Effector memory CD4-positive, alpha-beta T cell (primary cell): ENCODE measurements around the gene DKK3.

Source experiments
- DNase-seq, 3 donors: peaks; one replicate each; pipeline ENCODE4 v3.0.0-alpha.2; 2020
- H3K27ac ChIP-seq: 2 replicates; pipeline ENCODE4 v1.7.0; 2013; ENCODE audit warnings: mild to moderate bottlenecking, low read length, moderate library complexity; ENCODE audit not compliant: insufficient read depth, poor library complexity, severe bottlenecking
- H3K27me3 ChIP-seq: replicated peaks from 2 replicates; pipeline ENCODE4 v1.7.0; 2013; ENCODE audit warnings: mild to moderate bottlenecking, low read length; ENCODE audit not compliant: insufficient read depth, control insufficient read depth, poor library complexity, severe bottlenecking
- H3K36me3 ChIP-seq: 2 replicates; pipeline ENCODE4 v1.7.0; 2013; ENCODE audit warnings: mild to moderate bottlenecking, low read length, moderate library complexity; ENCODE audit not compliant: control insufficient read depth, insufficient read depth
- H3K4me1 ChIP-seq: 2 replicates; pipeline ENCODE4 v1.7.0; 2013; ENCODE audit warnings: low read length, mild to moderate bottlenecking; ENCODE audit not compliant: control insufficient read depth, insufficient read depth, poor library complexity, severe bottlenecking
- H3K4me3 ChIP-seq: 2 replicates; pipeline ENCODE4 v1.7.0; 2013; ENCODE audit warnings: low read length, low read depth, mild to moderate bottlenecking; ENCODE audit not compliant: insufficient read depth, poor library complexity, severe bottlenecking
- H3K9me3 ChIP-seq: 2 replicates; pipeline ENCODE4 v1.7.0; 2013; ENCODE audit warnings: mild to moderate bottlenecking, low read length, moderate library complexity; ENCODE audit not compliant: control insufficient read depth

Gene DKK3

DNA sequence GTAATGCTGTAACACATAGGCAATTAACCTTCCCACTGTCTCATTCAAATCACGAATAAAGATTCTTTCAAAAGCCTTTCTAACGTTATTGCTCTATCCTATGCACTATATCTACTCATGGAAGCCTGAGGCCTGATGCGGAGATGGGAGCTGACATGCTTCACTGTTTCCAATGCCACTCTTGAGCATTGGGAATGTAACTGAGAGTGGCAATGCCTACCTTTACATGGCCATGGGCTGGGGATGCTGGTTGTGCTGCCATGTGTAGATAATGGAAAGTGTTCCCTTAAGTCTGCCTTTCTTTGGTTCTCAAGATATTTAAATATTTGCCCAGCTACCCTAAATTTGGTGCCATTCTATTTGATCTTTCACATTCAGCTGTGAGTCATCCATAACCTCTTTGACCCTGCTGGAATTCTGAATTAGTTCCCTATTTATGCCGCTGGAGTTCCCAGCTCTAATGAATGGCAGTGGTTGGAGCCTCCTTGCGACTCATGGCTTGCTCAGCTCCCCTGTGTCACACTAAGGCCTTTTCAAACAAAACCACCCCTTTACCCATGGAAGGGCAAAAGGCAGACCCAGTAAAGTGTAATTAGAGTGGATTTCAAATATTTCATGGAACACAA, 21.4 kb upstream of the DKK3 start:
- no peak for DNase-seq
- H3K4me3 ChIP-seq, result no peak overlapping the region
- H3K4me1 ChIP-seq, result no peaks in the 10 kb centered on the region
- no peaks in the 10 kb centered on the region for H3K36me3 ChIP-seq
- H3K27me3 ChIP-seq, result no peaks in the 10 kb centered on the region
- no peak overlapping the region for H3K27ac ChIP-seq
- H3K9me3 ChIP-seq, result no peaks in the 10 kb centered on the region

DNA sequence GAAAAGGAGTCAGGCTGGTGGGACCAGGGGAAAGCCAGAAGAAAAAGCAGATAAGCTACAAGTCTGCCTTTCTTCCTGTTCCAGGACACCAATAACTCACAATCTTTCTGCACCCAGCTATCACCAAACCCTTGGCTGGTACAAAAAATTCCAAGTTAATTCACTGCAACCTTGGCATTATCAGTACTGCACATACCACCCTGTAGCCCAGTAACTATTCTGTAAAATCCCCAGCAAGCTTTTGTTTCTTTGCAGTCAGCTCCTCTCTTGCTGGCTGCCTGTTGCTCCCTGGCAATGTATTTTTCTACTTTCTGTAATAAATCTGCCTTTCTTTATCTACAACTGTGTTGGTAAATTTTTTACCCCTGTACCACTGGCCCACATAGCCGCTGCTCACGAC, 20.7 kb upstream of the DKK3 start:
- H3K9me3 ChIP-seq, result no peaks in the 10 kb centered on the region
- no peaks in the 10 kb centered on the region for H3K4me1 ChIP-seq
- H3K36me3 ChIP-seq, result no peaks in the 10 kb centered on the region
- no peaks in the 10 kb centered on the region for H3K27me3 ChIP-seq
- DNase-seq, result no peak
- no peak overlapping the region for H3K27ac ChIP-seq
- H3K4me3 ChIP-seq, result no peak overlapping the region

DNA sequence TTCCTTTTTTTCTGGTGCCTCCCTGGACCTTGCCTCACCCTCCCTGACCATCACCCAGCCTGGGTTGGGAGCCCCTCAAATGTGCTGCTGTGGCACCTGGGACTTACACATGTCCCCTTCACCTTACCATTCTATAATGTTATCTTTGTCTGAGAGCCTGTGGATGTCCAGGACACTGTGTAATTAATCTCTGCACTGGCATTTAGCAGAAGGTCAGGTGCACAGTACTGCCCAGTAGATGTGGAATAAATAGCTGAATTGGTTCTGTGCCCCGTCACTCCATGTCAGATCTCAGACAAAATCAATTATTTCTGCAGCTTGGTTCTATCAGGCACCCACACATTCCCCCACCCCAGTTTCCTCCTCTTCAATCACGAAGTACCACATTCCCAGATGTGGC, 19.9 kb upstream of the DKK3 start:
- Histone ChIP-seq H3K27ac (no peak overlapping the region), H3K9me3 (no peaks in the 10 kb centered on the region), H3K4me3 (no peak overlapping the region), H3K4me1 (no peaks in the 10 kb centered on the region), H3K36me3 (no peaks in the 10 kb centered on the region), H3K27me3 (no peaks in the 10 kb centered on the region)
- DNase-seq, result no peak

DNA sequence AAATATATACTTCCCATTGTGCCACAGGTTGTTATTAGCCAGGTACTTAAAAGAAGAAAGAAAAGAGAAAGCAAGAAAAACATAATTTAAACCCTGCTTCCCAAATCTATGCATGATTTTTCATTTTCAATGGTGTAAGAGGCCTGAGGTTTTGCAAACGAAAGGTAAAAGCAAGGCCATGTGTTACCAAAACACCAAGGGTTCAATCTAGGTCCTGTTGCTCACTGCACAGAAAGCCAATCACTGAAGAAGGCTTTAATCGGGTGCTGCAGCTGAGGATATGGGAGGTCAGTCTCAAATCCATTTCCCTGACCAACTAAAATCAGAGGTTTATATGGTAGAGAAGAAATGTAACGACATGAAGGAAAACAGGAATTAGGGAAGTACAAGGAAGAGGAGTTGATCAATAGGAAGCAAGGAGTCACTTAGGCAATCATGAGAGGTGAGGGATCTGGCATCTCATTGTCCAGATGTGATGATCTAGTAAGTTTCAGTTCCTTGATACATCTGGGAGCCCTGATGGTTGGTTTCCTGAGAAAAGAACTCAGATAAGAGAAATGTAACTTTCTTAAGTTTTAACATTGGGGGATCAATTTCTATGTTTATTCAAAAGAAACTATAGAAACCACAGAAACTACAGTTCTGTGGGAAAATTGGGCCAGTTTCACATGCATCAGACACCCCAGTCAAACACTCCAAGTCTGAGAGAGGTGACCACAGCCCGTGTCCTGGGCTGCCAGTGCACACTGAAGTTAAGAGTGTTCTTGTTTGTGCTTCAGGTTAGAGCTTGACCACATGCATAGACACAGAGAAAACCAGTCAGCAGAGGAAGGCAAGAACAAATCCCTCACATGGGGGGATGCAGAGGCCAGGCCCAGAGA, 18.1 kb upstream of the DKK3 start:
- Histone ChIP-seq H3K9me3 (no peaks in the 10 kb centered on the region), H3K4me1 (no peaks in the 10 kb centered on the region), H3K27ac (no peak overlapping the region), H3K36me3 (no peaks in the 10 kb centered on the region), H3K27me3 (no peaks in the 10 kb centered on the region), H3K4me3 (no peak overlapping the region)
- DNase-seq, result no peak

DNA sequence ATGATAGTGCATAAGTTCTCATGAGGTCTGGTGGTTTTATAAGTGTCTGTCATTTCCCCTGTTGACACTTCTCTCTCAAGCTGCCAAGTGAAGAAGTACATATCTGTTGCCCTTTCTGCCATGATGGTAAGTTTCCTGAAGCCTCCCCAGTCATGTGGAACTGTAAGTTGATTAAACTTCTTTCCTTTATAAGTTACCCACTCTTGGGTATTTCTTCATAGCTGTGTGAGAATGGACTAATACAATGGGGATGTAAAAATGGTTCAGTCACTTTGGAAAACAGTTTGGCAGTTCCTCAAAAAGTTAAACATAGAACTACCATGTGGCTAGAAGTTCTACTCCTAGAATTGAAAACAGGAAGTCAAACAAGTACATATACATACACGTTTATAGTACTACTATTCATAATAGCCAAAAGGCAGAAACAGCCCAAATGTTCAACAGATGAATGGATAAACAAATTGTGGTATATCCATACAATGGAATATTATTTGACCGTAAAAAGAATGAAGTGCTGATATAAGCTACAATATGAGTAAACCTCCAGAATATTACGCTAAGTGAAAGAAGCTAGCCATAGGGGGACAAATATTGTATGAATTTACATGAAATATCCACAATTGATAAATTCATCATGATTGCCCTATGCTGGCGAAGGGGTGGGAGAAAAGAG, 16.0 kb upstream of the DKK3 start:
- H3K4me3 ChIP-seq, result no peak overlapping the region
- no peak overlapping the region for H3K27ac ChIP-seq
- no peak for DNase-seq
- H3K27me3 ChIP-seq, result peaks cover 3% of the 10 kb centered on the region
- no peaks in the 10 kb centered on the region for H3K9me3 ChIP-seq
- no peaks in the 10 kb centered on the region for H3K36me3 ChIP-seq
- H3K4me1 ChIP-seq, result no peaks in the 10 kb centered on the region

DNA sequence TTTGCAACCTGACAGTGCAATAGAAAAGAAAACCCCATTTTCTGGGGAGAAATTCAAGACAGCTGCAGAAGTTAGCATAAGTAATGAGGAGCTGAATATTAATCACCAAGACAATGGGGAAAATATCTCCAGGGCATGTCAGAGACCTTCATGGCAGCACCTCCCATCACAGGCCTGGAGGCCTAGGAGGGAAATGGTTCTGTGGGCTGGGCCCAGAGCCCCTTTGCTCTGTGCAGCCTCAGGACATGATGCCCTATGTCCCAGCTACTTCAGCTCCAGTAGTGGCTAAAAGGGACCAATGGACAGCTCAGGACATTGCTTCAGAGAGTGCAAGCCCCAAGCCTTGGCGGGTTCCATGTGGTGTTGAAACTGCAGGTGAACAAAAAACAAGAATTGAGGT, 14.6 kb upstream of the DKK3 start:
- H3K36me3 ChIP-seq, result no peaks in the 10 kb centered on the region
- H3K4me3 ChIP-seq, result no peak overlapping the region
- H3K27ac ChIP-seq, result no peak overlapping the region
- no peak for DNase-seq
- peaks cover 3% of the 10 kb centered on the region for H3K27me3 ChIP-seq
- H3K9me3 ChIP-seq, result no peaks in the 10 kb centered on the region
- no peaks in the 10 kb centered on the region for H3K4me1 ChIP-seq

DNA sequence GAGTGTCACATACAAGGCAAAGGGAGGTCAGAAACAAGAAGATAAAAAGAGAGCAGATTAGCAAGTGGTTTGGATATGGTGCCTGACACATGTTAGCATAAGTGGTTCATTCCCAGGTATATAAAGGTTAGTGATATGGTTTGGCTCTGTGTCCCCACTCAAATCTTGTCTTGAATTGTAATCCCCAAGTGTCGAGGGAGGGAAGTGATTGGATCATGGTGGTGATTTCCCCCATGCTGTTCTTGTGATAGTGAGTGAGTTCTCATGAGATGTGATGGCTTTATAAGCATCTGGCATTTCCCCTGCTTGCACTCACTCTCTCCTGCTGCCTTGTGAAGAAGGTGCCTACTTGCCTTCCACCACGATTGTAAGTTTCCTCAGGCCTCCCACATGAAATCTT, 12.1 kb upstream of the DKK3 start:
- Histone ChIP-seq H3K27ac (no peak overlapping the region), H3K27me3 (peaks cover 3% of the 10 kb centered on the region), H3K4me1 (no peaks in the 10 kb centered on the region), H3K4me3 (no peak overlapping the region), H3K9me3 (no peaks in the 10 kb centered on the region), H3K36me3 (no peaks in the 10 kb centered on the region)
- no peak for DNase-seq

DNA sequence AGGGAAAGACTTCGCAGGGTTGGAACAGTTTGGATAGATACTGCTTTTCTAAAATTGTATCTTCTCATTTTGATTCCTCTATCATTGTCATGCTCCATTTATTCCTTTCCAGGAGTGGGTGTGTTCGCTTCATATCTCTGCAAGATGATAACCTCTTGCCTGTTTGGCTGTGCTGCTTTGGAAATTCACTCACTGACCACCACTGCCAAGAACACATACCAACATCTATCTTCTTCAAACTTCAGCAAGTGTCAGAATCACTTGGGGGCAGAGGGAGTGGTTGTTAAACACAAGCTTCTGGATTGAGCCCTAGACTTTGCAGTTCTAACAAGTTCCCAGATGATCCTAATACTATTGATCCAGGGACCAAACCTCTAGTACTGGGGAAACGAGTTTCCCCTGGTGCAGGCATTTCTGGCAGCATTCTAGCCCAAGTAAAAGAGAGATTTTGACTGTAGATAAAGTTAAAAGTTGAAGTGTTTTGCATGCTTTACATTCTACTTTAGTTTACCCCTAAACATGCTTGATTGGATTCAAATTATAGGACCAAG, 11.5 kb upstream of the DKK3 start:
- DNase-seq, result no peak
- Histone ChIP-seq H3K4me1 (no peaks in the 10 kb centered on the region), H3K27me3 (peaks cover 3% of the 10 kb centered on the region), H3K36me3 (no peaks in the 10 kb centered on the region), H3K27ac (no peak overlapping the region), H3K4me3 (no peak overlapping the region), H3K9me3 (no peaks in the 10 kb centered on the region)

DNA sequence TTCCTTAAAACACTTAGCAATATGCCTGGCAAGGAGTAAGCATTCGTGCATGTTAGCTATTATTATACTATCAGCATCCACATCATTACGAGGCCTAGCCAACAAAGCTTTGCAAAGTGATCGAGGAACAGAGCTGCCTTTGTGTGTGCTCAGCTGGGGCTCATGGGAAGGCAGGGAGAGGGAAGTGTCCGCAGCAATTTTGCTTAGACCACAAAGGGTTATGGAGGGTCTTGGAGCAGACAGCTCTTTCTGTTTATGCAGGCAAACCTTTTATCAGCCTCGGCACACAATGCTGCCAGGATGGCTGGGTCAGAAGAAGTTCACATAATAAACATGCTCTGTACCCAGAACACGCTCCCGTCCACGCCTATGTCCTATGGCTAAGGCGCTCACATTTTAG, 10.9 kb upstream of the DKK3 start:
- no peak for DNase-seq
- Histone ChIP-seq H3K36me3 (no peaks in the 10 kb centered on the region), H3K4me3 (no peak overlapping the region), H3K27me3 (peaks cover 3% of the 10 kb centered on the region), H3K4me1 (no peaks in the 10 kb centered on the region), H3K27ac (no peak overlapping the region), H3K9me3 (no peaks in the 10 kb centered on the region)
